Kidney glomerular epithelial cell (primary cell): ENCODE measurements around the gene SPSB1.
"Not testable (repeated sequence)": the region's sequence is repeated elsewhere in the genome, so short reads cannot be mapped to it uniquely, and the experiment has no call there.

Experiments
- DNase-seq: peaks from one replicate; lab custom pipeline; 2025; lab: John Stamatoyannopoulos, UW

The SPSB1 gene

GRCh38 chr1:9279172-9279840, 13.4 kb upstream of the SPSB1 start:
- no peak for DNase-seq

- DNase-seq = peak; percentile 79
These were observed 12.5 kb upstream of the SPSB1 start for GRCh38 chr1:9280015-9280860.

GRCh38 chr1:9281071-9281827, 11.4 kb upstream of the SPSB1 start:
- no peak for DNase-seq

GRCh38 chr1:9281908-9282695, 10.6 kb upstream of the SPSB1 start:
- DNase-seq = no peak

GRCh38 chr1:9282696-9282955, 10.1 kb upstream of the SPSB1 start:
- DNase-seq = no peak

GRCh38 chr1:9284061-9284460, 8.6 kb upstream of the SPSB1 start:
- DNase-seq = no peak

- DNase-seq = no peak
These were observed 6.1 kb upstream of the SPSB1 start for GRCh38 chr1:9286556-9286955.

- peak; percentile 61 for DNase-seq
These were observed 3.6 kb upstream of the SPSB1 start for GRCh38 chr1:9289090-9289534.

- DNase-seq = peak; percentile 88
These were observed 2.8 kb upstream of the SPSB1 start for GRCh38 chr1:9289711-9290485.

GRCh38 chr1:9291914-9292360, 757 bp upstream of the SPSB1 start:
- peak; percentile 40 for DNase-seq

GRCh38 chr1:9293241-9293532, 493 bp downstream of the SPSB1 start:
- DNase-seq = no peak

- DNase-seq = peak; percentile 79
These were observed 1.1 kb downstream of the SPSB1 start for GRCh38 chr1:9293533-9294404.

GRCh38 chr1:9294405-9294773, 1.7 kb downstream of the SPSB1 start:
- DNase-seq = peak; percentile 79

- peak; percentile 40 for DNase-seq
These were observed 2.4 kb downstream of the SPSB1 start for GRCh38 chr1:9294910-9295636.

GRCh38 chr1:9295884-9296283, 3.2 kb downstream of the SPSB1 start:
- no peak for DNase-seq

GRCh38 chr1:9296850-9297249, 4.2 kb downstream of the SPSB1 start:
- DNase-seq = no peak

GRCh38 chr1:9297831-9298230, 5.1 kb downstream of the SPSB1 start:
- DNase-seq = no peak

- DNase-seq = no peak
These were observed 5.6 kb downstream of the SPSB1 start for GRCh38 chr1:9298282-9298681.

- DNase-seq = not testable (repeated sequence)
These were observed 7.2 kb downstream of the SPSB1 start for GRCh38 chr1:9299571-9300541.
